ENCODE data around the gene SLC38A10. TPM values are rescaled to one million over a fixed set of nuclear protein-coding genes. Genes with fewer than 3 reads are reported as not detected.

SLC38A10 gene
- polyA plus RNA-seq, 1 donor (not counting 4 experiments of a cell fraction or from before 2014, with no cell fraction given) = 16.8 TPM

DNA sequence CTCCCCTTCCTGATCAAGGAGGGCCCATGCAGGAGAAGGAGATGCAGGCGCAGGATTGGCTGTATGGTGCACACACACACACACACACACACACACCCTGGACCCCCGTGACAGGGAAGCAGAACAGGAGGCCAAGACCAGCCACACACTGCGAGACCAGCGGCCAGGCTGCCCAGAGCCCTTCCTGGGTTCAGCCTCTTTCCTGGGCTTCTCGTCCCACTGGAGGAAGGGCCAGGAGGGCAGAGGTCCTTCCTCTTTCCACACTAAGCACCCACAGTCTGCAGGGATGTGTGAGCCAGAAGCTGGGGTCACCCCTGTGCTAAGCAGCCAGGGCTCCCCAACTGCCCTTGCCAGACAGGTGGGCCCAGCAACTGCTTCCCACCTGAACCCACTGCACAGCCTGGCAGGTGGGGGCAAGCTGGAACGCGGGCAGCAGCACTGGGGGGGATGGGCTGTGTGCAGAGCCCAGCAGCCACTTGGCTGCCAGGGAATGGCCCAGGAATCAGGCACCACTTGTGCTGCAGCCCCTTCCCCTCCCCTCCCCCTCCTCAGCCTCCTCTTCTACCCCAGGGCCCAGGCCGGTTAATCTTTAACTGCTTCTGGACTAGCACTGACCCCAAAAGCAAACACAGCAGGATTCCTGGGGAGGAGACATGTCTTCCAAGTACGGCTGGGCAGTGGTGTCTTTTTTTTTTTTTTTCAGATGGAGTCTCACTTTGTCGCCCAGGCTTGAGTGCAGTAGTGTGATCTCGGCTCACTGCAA lies 44.6 kb upstream of the SLC38A10 start:
- Histone ChIP-seq H3K9ac (ENCODE audit: control insufficient read depth, extremely low read depth, insufficient read depth, low read length) (no peak overlapping the region), H2AFZ (ENCODE audit: control insufficient read depth, low read length) (no peak overlapping the region), H3K27me3 (ENCODE audit: control insufficient read depth, extremely low read depth, insufficient read depth, low read length) (peaks cover 4% of the 10 kb centered on the region), H4K20me1 (ENCODE audit: control insufficient read depth, extremely low read depth, insufficient read depth, low read length) (no peaks in the 10 kb centered on the region), H3K79me2 (ENCODE audit: control insufficient read depth, insufficient read depth, low read length) (peaks cover 54% of the 10 kb centered on the region), H3K4me2 (ENCODE audit: control insufficient read depth, extremely low read depth, insufficient read depth, low read depth, low read length) (no peak overlapping the region), H3K27ac (ENCODE audit: control insufficient read depth, insufficient read depth, low read length) (no peak overlapping the region), H3K4me1 (ENCODE audit: control insufficient read depth, extremely low read depth, insufficient read depth, low read length) (peaks cover 23% of the 10 kb centered on the region), H3K9me3 (ENCODE audit: control insufficient read depth, low read depth, low read length) (no peaks in the 10 kb centered on the region), H3K36me3 (ENCODE audit: control insufficient read depth in 2 of 2, extremely low read depth in 1 of 2, insufficient read depth in 2 of 2, low read length in 2 of 2) (no peaks in the 10 kb centered on the region), H3K9me1 (ENCODE audit: control insufficient read depth, extremely low read depth, insufficient read depth, low read length) (no peaks in the 10 kb centered on the region), H3K4me3 (ENCODE audit: control insufficient read depth in 2 of 3, extremely low read depth in 1 of 3, insufficient read depth in 2 of 3, low read depth in 1 of 3, low read length in 3 of 3) (no peak overlapping the region)
- DNase-seq (ENCODE audit: low read depth, low spot score) = no peak
- FAIRE-seq = no peak
- TF ChIP-seq, protein P1, sequence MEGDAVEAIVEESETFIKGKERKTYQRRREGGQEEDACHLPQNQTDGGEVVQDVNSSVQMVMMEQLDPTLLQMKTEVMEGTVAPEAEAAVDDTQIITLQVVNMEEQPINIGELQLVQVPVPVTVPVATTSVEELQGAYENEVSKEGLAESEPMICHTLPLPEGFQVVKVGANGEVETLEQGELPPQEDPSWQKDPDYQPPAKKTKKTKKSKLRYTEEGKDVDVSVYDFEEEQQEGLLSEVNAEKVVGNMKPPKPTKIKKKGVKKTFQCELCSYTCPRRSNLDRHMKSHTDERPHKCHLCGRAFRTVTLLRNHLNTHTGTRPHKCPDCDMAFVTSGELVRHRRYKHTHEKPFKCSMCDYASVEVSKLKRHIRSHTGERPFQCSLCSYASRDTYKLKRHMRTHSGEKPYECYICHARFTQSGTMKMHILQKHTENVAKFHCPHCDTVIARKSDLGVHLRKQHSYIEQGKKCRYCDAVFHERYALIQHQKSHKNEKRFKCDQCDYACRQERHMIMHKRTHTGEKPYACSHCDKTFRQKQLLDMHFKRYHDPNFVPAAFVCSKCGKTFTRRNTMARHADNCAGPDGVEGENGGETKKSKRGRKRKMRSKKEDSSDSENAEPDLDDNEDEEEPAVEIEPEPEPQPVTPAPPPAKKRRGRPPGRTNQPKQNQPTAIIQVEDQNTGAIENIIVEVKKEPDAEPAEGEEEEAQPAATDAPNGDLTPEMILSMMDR (optimal IDR thresholded peaks at IDR 0.05 in 1 of 3, IDR thresholded peaks at IDR 0.05 in 1 of 3, conservative IDR thresholded peaks at IDR 0.05 in 1 of 3; ENCODE audit: extremely low read depth in 1 of 3, insufficient read depth in 2 of 3, low read length in 3 of 3) = no peak
- TF ChIP-seq EZH2 (IDR thresholded peaks at IDR 0.05; ENCODE audit: low read length) = no peak
- dilution Hi-C loops (cut with MboI; ENCODE audit: extremely low pct_ligation_motif_present, low sequenced_read_pairs) = no loop called here

DNA sequence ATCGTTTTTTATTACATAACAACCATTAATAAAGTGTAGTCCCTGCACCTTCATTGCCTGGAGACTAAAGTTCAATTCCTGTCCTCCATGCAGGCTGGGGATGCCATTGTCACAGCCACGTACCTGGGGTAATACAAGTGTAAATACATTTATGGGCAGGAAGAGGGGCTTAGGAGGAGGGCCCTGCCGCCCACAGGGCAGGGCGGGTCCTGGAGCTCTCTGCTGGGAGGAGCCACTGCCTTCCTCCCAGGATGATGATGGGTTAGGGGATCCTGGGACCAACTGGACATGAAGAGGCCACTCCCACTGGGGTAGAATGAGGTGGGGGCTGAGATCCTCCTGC lies 44.1 kb upstream of the SLC38A10 start:
- dilution Hi-C loops (cut with MboI; ENCODE audit: extremely low pct_ligation_motif_present, low sequenced_read_pairs) = no loop called here
- Histone ChIP-seq H3K79me2 (ENCODE audit: control insufficient read depth, insufficient read depth, low read length) (peaks cover 48% of the 10 kb centered on the region), H3K27me3 (ENCODE audit: control insufficient read depth, extremely low read depth, insufficient read depth, low read length) (peaks cover 9% of the 10 kb centered on the region), H2AFZ (ENCODE audit: control insufficient read depth, low read length) (no peak overlapping the region), H3K27ac (ENCODE audit: control insufficient read depth, insufficient read depth, low read length) (no peak overlapping the region), H3K9me1 (ENCODE audit: control insufficient read depth, extremely low read depth, insufficient read depth, low read length) (no peaks in the 10 kb centered on the region), H3K9me3 (ENCODE audit: control insufficient read depth, low read depth, low read length) (no peaks in the 10 kb centered on the region), H3K4me2 (ENCODE audit: control insufficient read depth, extremely low read depth, insufficient read depth, low read depth, low read length) (no peak overlapping the region), H3K36me3 (ENCODE audit: control insufficient read depth in 2 of 2, extremely low read depth in 1 of 2, insufficient read depth in 2 of 2, low read length in 2 of 2) (no peaks in the 10 kb centered on the region), H3K4me1 (ENCODE audit: control insufficient read depth, extremely low read depth, insufficient read depth, low read length) (peaks cover 23% of the 10 kb centered on the region), H3K9ac (ENCODE audit: control insufficient read depth, extremely low read depth, insufficient read depth, low read length) (no peak overlapping the region), H3K4me3 (ENCODE audit: control insufficient read depth in 2 of 3, extremely low read depth in 1 of 3, insufficient read depth in 2 of 3, low read depth in 1 of 3, low read length in 3 of 3) (no peak overlapping the region), H4K20me1 (ENCODE audit: control insufficient read depth, extremely low read depth, insufficient read depth, low read length) (no peaks in the 10 kb centered on the region)
- TF ChIP-seq, protein P1 (optimal IDR thresholded peaks at IDR 0.05 in 1 of 3, IDR thresholded peaks at IDR 0.05 in 1 of 3, conservative IDR thresholded peaks at IDR 0.05 in 1 of 3; ENCODE audit: extremely low read depth in 1 of 3, insufficient read depth in 2 of 3, low read length in 3 of 3) = no peak
- TF ChIP-seq EZH2 (IDR thresholded peaks at IDR 0.05; ENCODE audit: low read length) = no peak
- FAIRE-seq (no peak), DNase-seq (ENCODE audit: low read depth, low spot score) (no peak)
